GM23338 (cell line): ENCODE results near the gene GPR31. TPM values are rescaled to one million over a fixed set of nuclear protein-coding genes. Genes with fewer than 3 reads are reported as not detected.

Source experiments
- ATAC-seq: fragments of 200-7000 bp; cut with Tn5 transposase; 3 replicates; pipeline ENCODE4 v1.9.1; 2020
- DNase-seq: peaks from one replicate; pipeline ENCODE4 v3.0.0-alpha.2; 2015; ENCODE audit warnings: low spot score
- H2AFZ ChIP-seq: fragments of 200-600 bp; sonication (generic); 2 replicates; pipeline ENCODE4 v1.8.0; 2016; ENCODE audit warnings: antibody characterized with exemption, mild to moderate bottlenecking, moderate library complexity
- H3F3A ChIP-seq: fragments of 200-600 bp; sonication (generic); replicated peaks from 2 replicates; pipeline ENCODE4 v1.8.0; 2017; ENCODE audit warnings: antibody characterized with exemption, mixed run types, low read depth
- H3K27ac ChIP-seq: fragments of 200-600 bp; sonication (generic); 2 replicates; pipeline ENCODE4 v1.6.1; 2016; ENCODE audit warnings: low read depth
- H3K27me3 ChIP-seq: fragments of 200-600 bp; sonication (generic); 2 replicates; pipeline ENCODE4 v1.8.0; 2016; ENCODE audit warnings: mild to moderate bottlenecking, mixed run types, moderate library complexity; ENCODE audit not compliant: insufficient read depth
- H3K36me3 ChIP-seq: fragments of 200-600 bp; sonication (generic); 2 replicates; pipeline ENCODE4 v1.8.0; 2016; ENCODE audit warnings: mild to moderate bottlenecking; ENCODE audit not compliant: insufficient read depth
- H3K4me1 ChIP-seq: fragments of 200-600 bp; sonication (generic); 2 replicates; pipeline ENCODE4 v1.8.0; 2016; ENCODE audit warnings: mild to moderate bottlenecking, moderate library complexity; ENCODE audit not compliant: insufficient read depth
- H3K4me2 ChIP-seq: fragments of 200-600 bp; sonication (generic); 2 replicates; pipeline ENCODE4 v1.7.1; 2017; ENCODE audit warnings: mixed run types
- H3K4me3 ChIP-seq: fragments of 200-600 bp; sonication (generic); 2 replicates; pipeline ENCODE4 v1.6.1; 2016; ENCODE audit warnings: mixed run types
- H3K79me2 ChIP-seq: fragments of 200-600 bp; sonication (generic); replicated peaks from 2 replicates; pipeline ENCODE4 v1.8.0; 2017; ENCODE audit warnings: mild to moderate bottlenecking; ENCODE audit not compliant: insufficient read depth
- H3K9me2 ChIP-seq: fragments of 200-600 bp; sonication (generic); 2 replicates; pipeline ENCODE4 v1.8.0; 2017; ENCODE audit not compliant: insufficient read depth
- H4K20me1 ChIP-seq: fragments of 200-600 bp; sonication (generic); replicated peaks from 2 replicates; pipeline ENCODE4 v1.8.0; 2017; ENCODE audit warnings: mild to moderate bottlenecking; ENCODE audit not compliant: insufficient read depth
- H3K27ac Mint-ChIP-seq: 2 replicates; pipeline ENCODE4 v1.8.0; 2020; ENCODE audit warnings: inconsistent platforms, mild to moderate bottlenecking, moderate library complexity, mixed read lengths
- H3K27me3 Mint-ChIP-seq: 3 replicates; pipeline ENCODE4 v1.8.0; 2022; ENCODE audit warnings: low read depth, mild to moderate bottlenecking, moderate library complexity, mixed read lengths, inconsistent platforms; ENCODE audit not compliant: insufficient read depth, poor library complexity
- H3K36me3 Mint-ChIP-seq: 3 replicates; pipeline ENCODE4 v1.8.0; 2021; ENCODE audit warnings: low read depth, mild to moderate bottlenecking, inconsistent platforms, moderate library complexity, mixed read lengths
- H3K4me1 Mint-ChIP-seq: 3 replicates; pipeline ENCODE4 v1.8.0; 2020; ENCODE audit warnings: mild to moderate bottlenecking, inconsistent platforms, mixed read lengths
- H3K4me3 Mint-ChIP-seq: 3 replicates; pipeline ENCODE4 v1.8.0; 2021; ENCODE audit warnings: moderate library complexity, mild to moderate bottlenecking, inconsistent platforms, mixed read lengths
- H3K9me3 Mint-ChIP-seq: 3 replicates; pipeline ENCODE4 v1.8.0; 2020; ENCODE audit warnings: moderate library complexity, mild to moderate bottlenecking, inconsistent platforms, mixed read lengths
- CREB1 ChIP-seq: fragments of 250-450 bp; sonication (Bioruptor Pico); IDR thresholded peaks from 2 replicates; pipeline ENCODE4 v1.5.0; 2020; ENCODE audit warnings: low read depth, mild to moderate bottlenecking, moderate library complexity
- EZH2phosphoT487 ChIP-seq: fragments of 200-600 bp; sonication (generic); IDR thresholded peaks from one replicate; pipeline ENCODE4 v1.8.1; 2018; ENCODE audit warnings: antibody characterized with exemption; ENCODE audit not compliant: unreplicated experiment
- JUNB ChIP-seq: IDR thresholded peaks from one replicate; pipeline ENCODE4 v1.6.1; 2016; ENCODE audit warnings: antibody characterized with exemption; ENCODE audit not compliant: unreplicated experiment
- NANOG ChIP-seq: IDR thresholded peaks from 2 replicates; pipeline ENCODE4 v1.6.1; 2016; ENCODE audit warnings: antibody characterized with exemption, borderline replicate concordance
- REST ChIP-seq: IDR thresholded peaks from one replicate; pipeline ENCODE4 v1.6.1; 2018; ENCODE audit warnings: antibody characterized with exemption; ENCODE audit not compliant: unreplicated experiment
- STAT1 ChIP-seq: IDR thresholded peaks from one replicate; pipeline ENCODE4 v1.6.1; 2016; ENCODE audit warnings: antibody characterized with exemption; ENCODE audit not compliant: unreplicated experiment
- ZNF114 ChIP-seq: fragments of 250-450 bp; sonication (Bioruptor Pico); IDR thresholded peaks from 2 replicates; pipeline ENCODE4 v1.5.0; 2020; ENCODE audit warnings: mild to moderate bottlenecking, moderate library complexity
- polyA plus RNA-seq: library from polyadenylated mRNA; unstranded; fragments of >200 nt; fragmentation: Nextera tagmentation; extraction: Ambion mirVana; gene quantifications from 2 replicates; pipeline ENCODE4 v1.2.1, GENCODE V29; 2016
- total RNA-seq: library from RNA; depleted of rRNA; stranded (reverse); fragments of >200 nt; shearing (Covaris generic); gene quantifications from 2 replicates; pipeline ENCODE4 v1.2.3, GENCODE V29; 2014
- TF ChIP-seq, protein P1 (sequence below): fragments of 250-450 bp; sonication (Bioruptor Pico); IDR thresholded peaks from 2 replicates; pipeline ENCODE4 v1.5.0; 2020; ENCODE audit warnings: mild to moderate bottlenecking, moderate library complexity
- TF ChIP-seq, protein P2 (sequence below): IDR thresholded peaks from 2 replicates; pipeline ENCODE4 v1.6.1; 2016; ENCODE audit warnings: antibody characterized with exemption

Gene GPR31
- total and polyA plus RNA-seq, 2 experiments from 2014 or later = not detected

GRCh38 chr6:167150941-167151549 lies 6.7 kb downstream of the GPR31 start:
- Mint-ChIP-seq H3K36me3 (peaks cover 8% of the 10 kb centered on the region; the same call in 1 of the 3 replicates), H3K4me1 (peaks cover 39% of the 10 kb centered on the region), H3K27ac (no peak overlapping the region), H3K4me3 (no peak overlapping the region), H3K9me3 (peaks cover 9% of the 10 kb centered on the region; the same call in 2 of the 3 replicates), H3K27me3 (peaks cover 23% of the 10 kb centered on the region)
- Histone ChIP-seq H3K9me2 (peaks cover 26% of the 10 kb centered on the region; the same call in 1 of the 2 replicates), H2AFZ (no peak overlapping the region), H3F3A (no peaks in the 10 kb centered on the region; the same call in 1 of the 2 replicates), H3K27me3 (peaks cover 8% of the 10 kb centered on the region; the same call in 1 of the 2 replicates), H3K36me3 (no peaks in the 10 kb centered on the region; the same call in 1 of the 2 replicates), H3K79me2 (no peaks in the 10 kb centered on the region), H3K4me3 (no peak overlapping the region), H4K20me1 (no peaks in the 10 kb centered on the region), H3K4me2 (no peak overlapping the region), H3K27ac (peak overlapping the region; percentile 71; the same call in 1 of the 2 replicates), H3K4me1 (peaks cover 29% of the 10 kb centered on the region)
- ATAC-seq (peak; percentile 17), DNase-seq (peak; percentile 60)
- 0 out of 2 replicates have a peak, but pooled peaks have one; percentile 42 for TF ChIP-seq NANOG
- TF ChIP-seq, protein P1, sequence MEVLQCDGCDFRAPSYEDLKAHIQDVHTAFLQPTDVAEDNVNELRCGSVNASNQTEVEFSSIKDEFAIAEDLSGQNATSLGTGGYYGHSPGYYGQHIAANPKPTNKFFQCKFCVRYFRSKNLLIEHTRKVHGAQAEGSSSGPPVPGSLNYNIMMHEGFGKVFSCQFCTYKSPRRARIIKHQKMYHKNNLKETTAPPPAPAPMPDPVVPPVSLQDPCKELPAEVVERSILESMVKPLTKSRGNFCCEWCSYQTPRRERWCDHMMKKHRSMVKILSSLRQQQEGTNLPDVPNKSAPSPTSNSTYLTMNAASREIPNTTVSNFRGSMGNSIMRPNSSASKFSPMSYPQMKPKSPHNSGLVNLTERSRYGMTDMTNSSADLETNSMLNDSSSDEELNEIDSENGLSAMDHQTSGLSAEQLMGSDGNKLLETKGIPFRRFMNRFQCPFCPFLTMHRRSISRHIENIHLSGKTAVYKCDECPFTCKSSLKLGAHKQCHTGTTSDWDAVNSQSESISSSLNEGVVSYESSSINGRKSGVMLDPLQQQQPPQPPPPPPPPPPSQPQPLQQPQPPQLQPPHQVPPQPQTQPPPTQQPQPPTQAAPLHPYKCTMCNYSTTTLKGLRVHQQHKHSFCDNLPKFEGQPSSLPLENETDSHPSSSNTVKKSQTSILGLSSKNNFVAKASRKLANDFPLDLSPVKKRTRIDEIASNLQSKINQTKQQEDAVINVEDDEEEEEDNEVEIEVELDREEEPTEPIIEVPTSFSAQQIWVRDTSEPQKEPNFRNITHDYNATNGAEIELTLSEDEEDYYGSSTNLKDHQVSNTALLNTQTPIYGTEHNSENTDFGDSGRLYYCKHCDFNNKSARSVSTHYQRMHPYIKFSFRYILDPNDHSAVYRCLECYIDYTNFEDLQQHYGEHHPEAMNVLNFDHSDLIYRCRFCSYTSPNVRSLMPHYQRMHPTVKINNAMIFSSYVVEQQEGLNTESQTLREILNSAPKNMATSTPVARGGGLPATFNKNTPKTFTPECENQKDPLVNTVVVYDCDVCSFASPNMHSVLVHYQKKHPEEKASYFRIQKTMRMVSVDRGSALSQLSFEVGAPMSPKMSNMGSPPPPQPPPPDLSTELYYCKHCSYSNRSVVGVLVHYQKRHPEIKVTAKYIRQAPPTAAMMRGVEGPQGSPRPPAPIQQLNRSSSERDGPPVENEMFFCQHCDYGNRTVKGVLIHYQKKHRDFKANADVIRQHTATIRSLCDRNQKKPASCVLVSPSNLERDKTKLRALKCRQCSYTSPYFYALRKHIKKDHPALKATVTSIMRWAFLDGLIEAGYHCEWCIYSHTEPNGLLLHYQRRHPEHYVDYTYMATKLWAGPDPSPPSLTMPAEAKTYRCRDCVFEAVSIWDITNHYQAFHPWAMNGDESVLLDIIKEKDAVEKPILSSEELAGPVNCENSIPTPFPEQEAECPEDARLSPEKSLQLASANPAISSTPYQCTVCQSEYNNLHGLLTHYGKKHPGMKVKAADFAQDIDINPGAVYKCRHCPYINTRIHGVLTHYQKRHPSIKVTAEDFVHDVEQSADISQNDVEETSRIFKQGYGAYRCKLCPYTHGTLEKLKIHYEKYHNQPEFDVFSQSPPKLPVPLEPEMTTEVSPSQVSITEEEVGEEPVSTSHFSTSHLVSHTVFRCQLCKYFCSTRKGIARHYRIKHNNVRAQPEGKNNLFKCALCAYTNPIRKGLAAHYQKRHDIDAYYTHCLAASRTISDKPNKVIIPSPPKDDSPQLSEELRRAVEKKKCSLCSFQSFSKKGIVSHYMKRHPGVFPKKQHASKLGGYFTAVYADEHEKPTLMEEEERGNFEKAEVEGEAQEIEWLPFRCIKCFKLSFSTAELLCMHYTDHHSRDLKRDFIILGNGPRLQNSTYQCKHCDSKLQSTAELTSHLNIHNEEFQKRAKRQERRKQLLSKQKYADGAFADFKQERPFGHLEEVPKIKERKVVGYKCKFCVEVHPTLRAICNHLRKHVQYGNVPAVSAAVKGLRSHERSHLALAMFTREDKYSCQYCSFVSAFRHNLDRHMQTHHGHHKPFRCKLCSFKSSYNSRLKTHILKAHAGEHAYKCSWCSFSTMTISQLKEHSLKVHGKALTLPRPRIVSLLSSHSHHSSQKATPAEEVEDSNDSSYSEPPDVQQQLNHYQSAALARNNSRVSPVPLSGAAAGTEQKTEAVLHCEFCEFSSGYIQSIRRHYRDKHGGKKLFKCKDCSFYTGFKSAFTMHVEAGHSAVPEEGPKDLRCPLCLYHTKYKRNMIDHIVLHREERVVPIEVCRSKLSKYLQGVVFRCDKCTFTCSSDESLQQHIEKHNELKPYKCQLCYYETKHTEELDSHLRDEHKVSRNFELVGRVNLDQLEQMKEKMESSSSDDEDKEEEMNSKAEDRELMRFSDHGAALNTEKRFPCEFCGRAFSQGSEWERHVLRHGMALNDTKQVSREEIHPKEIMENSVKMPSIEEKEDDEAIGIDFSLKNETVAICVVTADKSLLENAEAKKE = no peak

GRCh38 chr6:167148997-167149396 lies 8.8 kb downstream of the GPR31 start:
- Mint-ChIP-seq H3K4me3 (no peak overlapping the region), H3K9me3 (peaks cover 16% of the 10 kb centered on the region), H3K4me1 (peaks cover 38% of the 10 kb centered on the region), H3K27me3 (peaks cover 22% of the 10 kb centered on the region), H3K27ac (no peak overlapping the region), H3K36me3 (peaks cover 16% of the 10 kb centered on the region; the same call in 2 of the 3 replicates)
- Histone ChIP-seq H3K4me3 (no peak overlapping the region), H3K27ac (no peak overlapping the region), H3K4me2 (no peak overlapping the region), H3F3A (no peaks in the 10 kb centered on the region; the same call in 1 of the 2 replicates), H3K9me2 (peaks cover 26% of the 10 kb centered on the region; the same call in 1 of the 2 replicates), H3K4me1 (peaks cover 44% of the 10 kb centered on the region), H3K79me2 (no peaks in the 10 kb centered on the region), H2AFZ (no peak overlapping the region), H3K36me3 (no peaks in the 10 kb centered on the region; the same call in 1 of the 2 replicates), H3K27me3 (peaks cover 11% of the 10 kb centered on the region; the same call in 1 of the 2 replicates), H4K20me1 (no peaks in the 10 kb centered on the region)
- ATAC-seq (no peak), DNase-seq (no peak)
- TF ChIP-seq STAT1 (no peak), ZNF114 (CRISPR knock-in tag) (no peak), JUNB (no peak), NANOG (no peak), CREB1 (CRISPR knock-in tag) (no peak), EZH2phosphoT487 (no peak), REST (no peak)
- TF ChIP-seq, protein P2, sequence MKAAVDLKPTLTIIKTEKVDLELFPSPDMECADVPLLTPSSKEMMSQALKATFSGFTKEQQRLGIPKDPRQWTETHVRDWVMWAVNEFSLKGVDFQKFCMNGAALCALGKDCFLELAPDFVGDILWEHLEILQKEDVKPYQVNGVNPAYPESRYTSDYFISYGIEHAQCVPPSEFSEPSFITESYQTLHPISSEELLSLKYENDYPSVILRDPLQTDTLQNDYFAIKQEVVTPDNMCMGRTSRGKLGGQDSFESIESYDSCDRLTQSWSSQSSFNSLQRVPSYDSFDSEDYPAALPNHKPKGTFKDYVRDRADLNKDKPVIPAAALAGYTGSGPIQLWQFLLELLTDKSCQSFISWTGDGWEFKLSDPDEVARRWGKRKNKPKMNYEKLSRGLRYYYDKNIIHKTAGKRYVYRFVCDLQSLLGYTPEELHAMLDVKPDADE = no peak
